GM18505 (cell line): ENCODE results near the gene GPSM1.

ENCODE experiments used
- ATAC-seq: cut with Tn5 transposase; IDR thresholded peaks from one replicate; pipeline ENCODE4 v1.9.1; 2021; ENCODE audit not compliant: unreplicated experiment
- POLR2A ChIP-seq: IDR thresholded peaks from 4 replicates; pipeline ENCODE4 v1.6.1; 2011; ENCODE audit warnings: borderline replicate concordance; ENCODE audit not compliant: insufficient read depth, insufficient read length; ENCODE audit errors: extremely low read depth

The GPSM1 gene

DNA sequence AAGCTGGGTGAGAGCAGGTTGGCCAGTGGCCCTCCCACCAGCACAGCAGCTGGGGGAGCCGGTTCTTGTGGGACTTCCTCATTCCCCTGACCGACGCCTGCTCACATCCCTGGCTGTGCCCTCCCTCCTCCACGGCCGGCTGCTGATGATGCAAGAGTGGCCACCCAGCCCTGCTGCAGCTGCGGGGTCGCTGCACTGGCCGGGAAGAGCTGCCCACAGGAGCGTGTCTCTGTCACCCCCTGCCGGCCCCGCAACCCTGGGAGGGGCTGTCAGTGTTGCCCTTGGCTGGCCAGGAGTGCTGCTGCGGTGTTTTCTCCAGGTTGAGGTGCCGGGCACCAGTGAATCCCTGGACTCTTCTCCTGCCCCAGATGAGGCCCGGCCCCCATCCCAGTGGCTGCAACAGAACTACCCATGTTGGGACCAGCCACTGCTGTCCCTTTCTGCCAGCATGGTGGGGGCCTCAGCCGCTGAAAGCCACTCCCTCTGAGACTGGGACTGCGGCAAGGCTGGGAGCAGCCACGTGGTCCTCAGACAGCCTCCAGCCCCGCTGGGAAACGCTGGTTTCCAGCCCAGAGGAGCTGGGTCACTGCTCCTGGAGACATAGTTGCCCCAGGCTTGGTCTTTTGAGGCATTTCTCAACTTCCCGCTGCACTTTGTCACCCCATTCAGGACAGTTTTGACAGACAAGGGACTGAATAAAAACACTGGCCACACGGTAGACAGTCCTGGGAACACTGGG, 45.4 kb downstream of the GPSM1 start:
- ATAC-seq, result no peak
- no peak for TF ChIP-seq POLR2A

DNA sequence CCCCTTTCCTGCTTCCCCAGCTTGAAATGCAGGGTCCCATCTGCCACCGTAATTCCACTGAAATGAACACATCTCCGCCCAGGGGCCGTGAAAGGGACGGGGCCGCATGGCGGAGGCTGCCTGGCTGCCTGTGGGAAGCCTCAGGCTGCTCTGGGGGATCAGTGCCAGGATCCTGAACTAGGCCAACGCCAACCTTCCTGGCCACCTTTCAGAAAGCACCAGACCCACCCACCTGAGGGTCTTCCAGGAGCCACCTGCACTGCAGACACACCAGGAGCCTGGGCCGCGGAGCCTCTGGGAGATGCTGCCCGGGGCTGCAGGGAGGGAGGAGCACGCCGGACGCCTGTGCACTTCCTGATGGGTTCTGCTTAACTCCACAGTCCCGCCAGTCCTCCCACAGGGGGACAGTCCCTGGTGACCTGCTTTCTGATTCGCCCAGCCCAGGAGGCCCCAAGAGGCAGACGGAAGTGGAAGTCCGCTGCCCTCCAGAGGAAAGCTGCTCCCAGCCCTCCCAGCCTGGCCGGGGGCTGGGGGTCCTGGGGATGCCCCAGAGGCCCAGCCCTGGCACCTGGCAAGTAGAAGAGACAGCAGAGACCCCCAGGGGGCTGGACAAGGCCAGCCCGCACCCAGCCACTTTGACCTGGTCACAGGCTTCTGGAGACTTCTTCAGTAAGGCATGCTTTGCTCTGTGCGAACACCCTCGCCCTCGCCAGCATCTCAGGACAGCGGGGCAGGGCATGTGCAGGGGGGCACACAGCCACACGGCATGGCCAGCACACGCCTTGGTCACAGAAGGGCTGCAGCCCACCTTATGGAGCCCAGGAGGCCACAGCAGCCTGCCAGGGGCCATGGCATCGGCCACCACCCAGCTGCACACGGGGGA, 46.2 kb downstream of the GPSM1 start, which contains the start of gene CARD9:
TSS of gene CARD9 (minus strand) at position 370 of the 883 bp plus-strand sequence. CDS start 1,591 bp downstream, outside the sequence.
- ATAC-seq, result no peak
- TF ChIP-seq POLR2A, result no peak

DNA sequence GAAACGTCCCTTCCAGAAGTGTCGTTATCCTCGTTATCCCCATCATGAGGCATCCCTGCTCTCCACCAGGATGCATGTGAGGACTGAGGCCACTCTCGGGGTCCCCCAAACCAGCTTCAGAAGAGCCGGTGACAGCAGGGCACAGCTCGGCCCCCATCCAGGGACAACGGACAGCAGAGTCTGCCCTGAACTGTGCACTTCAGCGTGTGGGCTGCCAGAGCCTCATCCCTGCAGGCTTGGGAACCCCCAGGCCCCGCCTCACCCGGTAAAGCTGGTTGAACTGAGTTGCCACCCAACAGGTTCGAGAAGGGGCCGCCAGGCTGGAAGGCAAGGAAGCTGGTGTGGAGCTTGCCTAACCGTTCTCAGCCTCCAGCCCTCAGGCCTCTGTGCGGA, 46.8 kb downstream of the GPSM1 start:
- no peak for TF ChIP-seq POLR2A
- ATAC-seq, result no peak

DNA sequence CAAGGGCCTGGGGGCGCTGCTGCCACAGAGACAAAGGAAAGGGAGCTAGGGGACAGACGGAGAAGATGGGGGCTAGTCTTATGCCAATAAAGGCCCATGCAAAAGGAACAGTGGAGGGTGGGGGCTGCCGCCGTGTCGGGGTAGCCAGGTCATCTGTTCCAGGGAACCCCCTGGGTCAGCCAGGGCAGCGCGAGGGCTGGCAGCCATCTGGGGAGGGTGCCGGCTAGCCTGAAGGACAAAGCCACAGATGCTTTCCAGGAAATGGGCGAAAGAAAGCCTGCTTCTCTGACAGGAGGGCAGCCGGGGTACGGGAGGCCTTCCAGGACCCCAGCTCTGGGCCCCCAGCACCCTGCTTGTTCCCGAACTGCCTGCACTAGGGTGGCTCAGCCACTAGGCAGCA, 47.8 kb downstream of the GPSM1 start:
- no peak for TF ChIP-seq POLR2A
- no peak for ATAC-seq

DNA sequence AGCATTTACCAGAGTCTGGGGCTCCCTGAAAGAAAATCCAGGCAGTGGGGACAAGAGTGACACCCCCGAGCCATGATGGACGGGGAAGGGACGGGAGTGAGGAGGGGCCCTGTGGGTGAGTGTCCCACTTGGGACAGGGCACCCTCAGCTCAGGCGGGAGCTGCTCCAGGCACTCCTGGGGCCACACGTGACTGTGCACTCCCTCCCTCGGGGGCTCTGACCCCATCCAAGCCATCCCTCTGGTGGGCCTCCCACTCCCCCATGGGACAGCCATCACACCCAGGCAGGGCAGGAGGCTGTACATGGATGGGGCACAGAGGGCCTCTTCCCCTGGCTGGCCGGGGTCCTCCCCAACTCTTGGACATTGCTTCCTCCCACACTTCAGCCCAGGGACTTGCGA, 49.1 kb downstream of the GPSM1 start:
- no peak for TF ChIP-seq POLR2A
- no peak for ATAC-seq

DNA sequence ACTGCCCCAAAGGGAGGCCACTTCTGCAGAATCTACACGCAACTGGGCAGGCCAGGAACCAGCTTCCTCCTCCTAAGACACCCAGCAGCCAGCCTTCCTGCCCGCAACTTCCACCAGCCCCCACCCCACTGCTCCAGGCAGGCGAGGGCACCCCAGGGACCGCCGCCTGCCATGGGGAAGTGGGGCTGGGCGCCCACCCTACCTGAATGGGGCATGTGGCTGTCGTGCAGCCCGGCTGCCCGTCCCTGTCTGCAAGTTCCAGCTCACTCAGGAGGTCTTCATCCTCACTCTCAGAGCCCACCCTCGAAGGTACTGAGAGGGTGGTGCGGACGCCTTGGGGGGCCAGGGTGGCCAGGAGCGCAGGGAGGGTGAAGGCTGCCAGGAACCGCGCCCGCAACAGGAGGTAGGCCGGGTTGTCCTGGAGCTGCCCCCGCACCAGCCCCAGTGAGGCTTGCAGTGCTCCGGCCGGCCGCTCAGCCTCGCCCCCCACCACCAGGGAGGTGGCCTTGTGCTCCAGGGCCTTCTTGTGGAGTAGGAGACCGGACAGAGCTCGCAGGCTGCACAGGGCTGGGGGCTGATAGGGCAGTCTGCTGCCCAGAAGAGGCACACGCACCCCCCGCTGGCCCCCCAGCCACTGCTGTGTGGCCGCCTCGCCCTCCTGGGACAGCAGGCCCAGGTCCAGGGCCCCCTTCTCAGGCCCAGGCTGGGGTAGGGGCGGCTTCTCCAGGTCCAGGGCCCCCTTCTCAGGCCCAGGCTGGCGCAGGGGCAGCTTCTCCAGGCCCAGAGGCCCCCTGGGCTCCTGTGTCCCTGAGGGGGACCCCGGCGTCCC, 50.2 kb downstream of the GPSM1 start:
- ATAC-seq, result no peak
- TF ChIP-seq POLR2A, result no peak

DNA sequence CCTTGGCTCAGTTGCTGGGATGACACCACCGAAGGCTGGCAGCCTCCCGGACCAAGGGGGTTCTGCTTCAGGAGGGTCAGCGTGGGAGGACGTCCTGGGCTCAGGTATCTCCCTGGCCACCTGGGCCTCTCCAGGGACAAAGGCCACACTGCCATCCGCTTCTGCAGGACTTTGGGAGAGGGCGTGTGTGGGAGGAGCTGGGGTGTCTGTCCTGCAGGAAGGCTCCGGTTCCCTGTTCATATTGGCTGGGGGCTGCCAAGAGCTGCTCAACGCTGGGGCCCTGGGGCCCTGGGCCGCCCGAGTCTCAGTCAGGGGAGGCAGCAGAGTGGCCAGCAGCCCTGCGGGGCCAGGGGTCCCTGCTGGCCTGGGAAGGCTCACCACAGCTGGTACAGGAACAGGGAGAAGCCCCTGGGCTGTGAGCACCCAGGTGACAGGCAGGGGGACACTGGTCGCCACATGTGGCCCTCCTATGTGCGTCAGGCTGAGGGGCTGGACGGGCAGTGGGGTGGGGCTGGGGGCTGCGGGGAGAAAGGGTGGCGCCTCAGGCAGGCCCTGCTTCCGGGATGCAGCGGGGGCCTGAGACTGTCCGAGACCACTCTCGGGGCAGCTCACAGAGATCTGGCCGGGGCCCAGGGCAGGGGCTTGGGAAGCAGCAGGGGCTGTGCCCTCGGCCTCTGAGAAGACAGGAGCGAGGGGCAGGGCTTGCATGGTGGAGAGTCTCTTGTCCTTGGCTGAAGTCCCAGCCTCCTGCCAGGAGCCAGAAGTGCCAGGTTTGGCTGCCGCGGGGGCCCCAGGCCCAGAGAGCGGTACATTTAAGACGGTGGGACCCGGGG, 51.0 kb downstream of the GPSM1 start:
- no peak for ATAC-seq
- TF ChIP-seq POLR2A, result no peak

DNA sequence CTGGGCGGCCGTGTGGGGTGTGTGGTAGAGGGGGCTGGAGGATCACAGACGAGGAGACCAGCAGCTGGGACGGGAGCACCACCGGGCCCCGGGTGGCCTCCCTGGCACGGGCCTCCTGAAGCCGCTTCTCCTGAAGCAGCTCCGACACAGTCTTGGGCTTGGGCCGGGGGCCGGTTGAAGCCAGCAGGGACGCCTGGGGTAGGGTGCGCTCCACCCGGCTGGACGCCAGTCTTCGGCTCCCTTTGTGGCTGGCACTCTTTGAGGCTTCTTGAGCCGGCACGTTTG, 51.6 kb downstream of the GPSM1 start:
- ATAC-seq, result no peak
- TF ChIP-seq POLR2A, result no peak

DNA sequence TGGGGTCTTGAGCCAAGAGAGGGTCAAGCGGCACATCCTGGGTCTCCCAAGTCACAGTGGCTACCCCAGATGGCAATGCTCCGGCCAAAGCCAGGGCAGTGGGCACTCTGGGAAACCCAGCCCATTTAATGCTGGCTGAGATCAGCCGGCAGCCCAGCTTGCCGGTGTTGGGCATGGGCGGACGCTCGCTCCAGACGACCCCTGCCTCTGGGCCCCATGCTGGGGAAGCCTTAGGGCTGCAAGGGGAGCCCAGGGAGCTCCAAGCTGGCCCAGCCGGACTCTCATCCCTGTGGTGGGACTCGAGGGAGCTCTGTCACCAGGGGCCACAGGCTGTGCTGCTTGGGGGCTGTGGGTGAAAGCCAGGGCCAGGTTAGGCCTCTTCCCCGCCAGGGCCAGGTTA, 52.1 kb downstream of the GPSM1 start:
- TF ChIP-seq POLR2A, result no peak
- no peak for ATAC-seq

DNA sequence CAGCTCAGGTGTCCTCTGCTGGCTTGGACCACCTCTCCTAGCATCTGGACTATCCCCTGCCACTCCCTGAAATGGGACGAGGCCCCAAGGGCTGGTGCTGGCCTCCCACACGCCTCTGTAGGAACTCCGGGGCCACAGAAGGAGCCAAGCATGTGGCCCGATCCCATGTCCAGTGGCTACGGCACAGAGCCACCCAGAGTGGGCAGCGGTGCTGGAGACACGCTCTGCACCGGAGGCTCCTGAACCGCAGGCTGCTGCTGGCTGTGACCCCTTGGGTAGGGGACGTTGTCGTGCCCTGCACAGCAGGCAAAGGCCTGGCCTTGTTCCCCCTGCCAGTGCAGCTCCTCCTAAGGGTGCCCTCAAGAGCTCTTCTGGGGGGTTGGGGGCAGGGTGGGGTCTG, 52.6 kb downstream of the GPSM1 start:
- no peak for ATAC-seq
- no peak for TF ChIP-seq POLR2A

DNA sequence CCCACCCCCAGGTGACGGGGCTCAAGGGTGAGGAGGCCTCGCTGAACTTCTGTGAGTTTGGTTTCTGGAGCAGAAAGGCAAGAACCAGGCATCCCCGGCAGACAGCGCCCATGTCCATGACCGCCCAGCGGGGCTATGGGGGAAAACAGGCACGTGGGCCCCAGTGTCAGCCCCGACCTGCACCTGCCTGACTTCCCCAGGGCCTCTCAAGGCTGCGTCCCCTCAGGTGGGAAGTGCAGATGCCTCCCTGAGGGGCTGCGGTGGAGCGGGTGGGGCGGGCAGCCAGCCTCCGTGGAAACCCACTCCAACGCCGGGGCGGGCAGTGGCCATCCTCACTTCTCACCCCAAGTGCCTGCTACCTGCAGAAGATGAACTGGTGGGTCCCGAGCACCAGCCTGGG, 53.0 kb downstream of the GPSM1 start:
- no peak for ATAC-seq
- TF ChIP-seq POLR2A, result no peak

DNA sequence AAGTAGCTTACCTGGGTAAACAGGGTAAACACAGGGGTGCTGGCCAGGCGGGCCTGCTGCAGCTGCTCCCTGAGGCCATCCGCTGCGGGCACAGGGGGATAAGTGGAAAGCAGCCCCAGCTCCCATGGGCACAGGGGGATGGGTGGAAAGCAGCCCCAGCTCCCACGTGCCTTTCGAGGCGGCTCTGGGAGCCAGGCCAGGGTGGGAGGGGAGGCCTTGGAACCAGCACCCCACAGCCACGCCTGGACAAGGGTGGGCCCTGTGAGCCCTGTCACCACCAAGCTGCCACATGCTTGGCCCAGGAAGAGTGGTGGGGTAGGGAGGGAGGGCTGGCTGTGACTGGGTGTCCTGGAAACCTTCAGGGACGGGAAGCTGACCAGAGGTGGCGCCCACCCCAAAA, 54.0 kb downstream of the GPSM1 start:
- ATAC-seq, result no peak
- TF ChIP-seq POLR2A, result no peak
